Left colon (tissue), 2 donors: Measurements from ENCODE around the gene EXOC4. TPM values are rescaled to one million over a fixed set of nuclear protein-coding genes. Genes with fewer than 3 reads are reported as not detected.
"Not testable (repeated sequence)": the region's sequence is repeated elsewhere in the genome, so short reads cannot be mapped to it uniquely, and the experiment has no call there.

ENCODE experiments used
- ATAC-seq: fragments of 200-7000 bp; cut with Tn5 transposase; one replicate; pipeline ENCODE4 v1.9.1; 2020; ENCODE audit warnings: mild to moderate bottlenecking, moderate library complexity
- DNase-seq, 2 donors: peaks; one replicate each; pipeline ENCODE4 v3.0.0-alpha.2; 2020
- intact Hi-C, 2 donors: fragments of 100-400 bp; cut with DNase I in 1 of 2; cut with micrococcal nuclease in 1 of 2; formaldehyde crosslinking; loops; one replicate each; pipeline versions ENCODE4 v1.11.2 to v1.14.0; 2022; cut with DNase I, micrococcal nuclease
- total RNA-seq, 2 donors: library from RNA; stranded (reverse); fragmentation: NEBNext Ultra II Directional; extraction: Animal tissue kit (Norgen Biotek cat#: 25700); gene quantifications; one replicate each; pipeline ENCODE4 v1.2.1, GENCODE V29; 2021
- donor health status: DM: no; HTN: no; CAD: no.
- donor health status: DM: yes; HTN: yes; CAD: no.

Gene EXOC4
- total RNA-seq, 2 donors from 2014 or later: 78.8 to 85.4 TPM

DNA sequence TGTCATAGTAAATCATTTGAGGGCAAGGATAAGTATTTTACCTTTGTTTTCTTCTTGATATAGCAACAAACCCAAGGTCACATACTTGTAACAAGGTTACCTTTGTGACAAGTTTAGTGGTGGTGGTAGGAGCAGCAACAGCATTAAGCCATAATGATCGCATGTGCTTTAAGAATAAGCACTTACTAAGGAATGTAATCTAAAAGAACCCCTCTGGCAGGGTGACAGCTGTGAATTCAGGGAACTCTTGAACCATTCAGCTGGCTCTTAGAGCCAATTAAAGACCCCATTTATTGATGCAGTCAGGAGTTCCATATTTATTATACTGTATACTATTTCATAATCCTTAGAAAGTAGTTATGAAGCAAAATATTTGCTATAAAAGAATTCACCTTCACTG lies 370.8 kb downstream of the EXOC4 start:
- intact Hi-C loops: no loop called here
- no peak for ATAC-seq
- DNase-seq: no peak

DNA sequence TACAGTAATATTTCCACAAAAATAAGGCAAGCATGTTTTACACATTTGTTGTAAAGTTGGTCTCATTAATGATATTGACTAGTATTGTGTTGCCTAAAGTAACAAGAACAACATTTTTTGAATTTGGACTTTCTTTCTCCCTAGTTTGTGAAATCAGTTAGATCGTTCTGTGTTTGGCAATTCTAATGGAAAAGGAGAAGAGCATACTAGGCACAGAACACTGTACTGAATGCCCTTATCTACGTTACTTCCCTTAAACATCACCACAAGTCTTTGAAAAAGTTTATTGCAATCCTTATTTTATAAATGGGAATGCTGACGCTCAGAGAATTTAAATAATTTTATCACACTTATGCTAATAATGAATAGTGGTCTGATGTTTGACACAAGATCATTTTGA lies 372.2 kb downstream of the EXOC4 start:
- intact Hi-C loops: no loop called here
- ATAC-seq (no peak), DNase-seq (no peak)

GRCh38 chr7:133629701-133630100 lies 376.8 kb downstream of the EXOC4 start:
- no peak for ATAC-seq
- no peak for DNase-seq
- intact Hi-C loops: no loop called here

- no peak for DNase-seq
- intact Hi-C loops: no loop called here
- no peak for ATAC-seq
Measured at GRCh38 chr7:133633055-133633454, 380.2 kb downstream of the EXOC4 start.

GRCh38 chr7:133635541-133635940 lies 382.7 kb downstream of the EXOC4 start:
- intact Hi-C loops: no loop called here
- ATAC-seq (no peak), DNase-seq (no peak)

DNA sequence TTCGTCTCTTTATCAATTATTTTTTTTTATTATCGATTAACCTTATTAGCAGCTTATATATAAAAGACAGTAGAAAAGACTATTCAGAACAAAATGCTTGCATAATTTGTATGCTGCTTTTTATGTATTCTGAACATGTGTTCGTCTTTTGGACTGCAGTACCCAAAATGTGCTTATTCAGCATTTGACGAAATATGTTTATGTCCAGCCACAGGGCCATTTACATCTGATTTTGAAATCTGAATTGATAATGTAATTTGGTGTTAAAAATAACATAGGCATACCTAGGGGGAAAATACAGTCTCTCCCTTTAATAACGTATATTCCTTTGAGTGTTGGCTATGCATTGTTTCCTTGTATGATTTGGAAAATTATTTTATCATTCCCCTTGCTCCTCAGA lies 386.0 kb downstream of the EXOC4 start:
- DNase-seq (no peak), ATAC-seq (no peak)
- intact Hi-C loops: no loop called here

DNA sequence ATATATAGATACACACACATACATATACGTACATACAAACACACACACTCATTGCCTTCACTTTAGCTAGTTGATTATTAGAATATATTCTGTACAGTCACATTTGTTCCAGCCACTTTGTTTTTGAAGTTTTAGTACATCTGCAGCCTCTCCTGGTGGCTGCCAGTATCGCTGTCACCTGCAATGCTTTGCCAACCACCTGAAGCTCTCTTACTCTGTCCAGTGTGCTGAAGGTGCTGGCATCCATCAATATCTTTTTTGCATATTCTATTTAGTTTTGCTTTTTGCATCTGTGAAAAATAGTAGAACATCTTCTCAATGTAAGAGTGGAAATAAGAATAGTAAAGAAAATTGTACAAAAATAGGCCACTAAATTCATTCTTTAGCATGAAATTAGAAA lies 388.6 kb downstream of the EXOC4 start:
- DNase-seq (no peak), ATAC-seq (no peak)
- intact Hi-C loops: no loop called here

- ATAC-seq (no peak), DNase-seq (no peak)
- intact Hi-C loops: no loop called here
Measured at GRCh38 chr7:133642907-133643306, 390.0 kb downstream of the EXOC4 start.

DNA sequence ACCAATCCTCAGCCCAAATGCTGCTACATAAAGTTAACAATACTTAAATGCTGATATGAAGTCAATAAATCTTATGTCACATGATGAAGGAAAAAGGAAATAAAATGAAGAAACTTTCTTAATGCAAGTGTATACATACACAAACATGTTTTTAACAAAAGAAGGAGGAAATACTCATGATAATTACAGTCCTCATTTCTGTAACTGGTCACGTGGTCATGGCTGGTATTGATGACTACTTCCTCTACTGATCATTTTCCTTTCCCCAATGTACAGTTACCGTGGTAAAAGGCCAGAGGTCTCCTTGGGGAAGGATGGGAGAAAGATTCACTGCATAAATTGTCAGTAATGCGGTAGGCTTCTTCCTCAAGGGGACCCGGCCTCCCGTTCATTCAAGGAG lies 390.8 kb downstream of the EXOC4 start:
- DNase-seq, intact Hi-C loops, ATAC-seq: not testable (repeated sequence)

GRCh38 chr7:133645884-133646391 lies 393.1 kb downstream of the EXOC4 start:
- ATAC-seq: no peak
- DNase-seq: no peak
- intact Hi-C loops: no loop called here

DNA sequence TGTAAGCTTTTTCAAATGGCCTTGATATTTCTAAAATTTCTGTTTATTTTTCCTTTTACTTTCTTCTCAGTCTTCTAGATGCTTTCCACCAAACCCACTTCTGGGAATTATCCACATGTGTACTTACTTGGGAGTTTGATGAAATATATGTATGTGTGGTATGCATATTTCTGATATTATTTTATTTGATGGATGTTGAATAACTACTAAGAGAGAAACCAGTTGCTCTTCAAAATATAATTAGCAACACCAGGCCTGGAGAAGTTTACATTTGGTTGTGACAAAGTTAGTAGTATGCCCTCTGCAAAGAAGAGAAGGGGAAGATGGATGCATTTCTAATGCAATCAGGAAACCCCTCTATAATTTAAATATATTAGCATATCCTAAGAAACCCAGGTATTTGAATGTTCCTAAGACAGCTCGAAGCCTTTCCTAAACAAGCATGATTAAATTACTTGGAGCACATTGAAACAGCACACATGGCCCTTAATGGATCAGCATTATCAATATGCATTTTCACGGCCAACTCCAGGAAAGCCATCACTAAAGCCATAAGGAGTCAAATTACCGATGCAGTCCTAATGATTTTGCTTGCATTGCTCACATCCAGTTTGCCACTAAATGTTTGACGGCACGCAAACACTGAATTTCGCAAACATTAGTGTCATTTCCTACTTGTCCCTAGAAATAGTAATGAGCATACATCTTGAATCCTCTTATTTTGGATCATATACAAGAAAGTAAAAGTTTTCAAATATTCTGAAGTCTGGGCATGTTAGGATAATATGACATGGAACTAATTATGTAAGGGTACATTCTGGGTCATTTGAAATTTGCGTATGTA lies 393.8 kb downstream of the EXOC4 start:
- intact Hi-C loops: no loop called here
- no peak for ATAC-seq
- no peak for DNase-seq

DNA sequence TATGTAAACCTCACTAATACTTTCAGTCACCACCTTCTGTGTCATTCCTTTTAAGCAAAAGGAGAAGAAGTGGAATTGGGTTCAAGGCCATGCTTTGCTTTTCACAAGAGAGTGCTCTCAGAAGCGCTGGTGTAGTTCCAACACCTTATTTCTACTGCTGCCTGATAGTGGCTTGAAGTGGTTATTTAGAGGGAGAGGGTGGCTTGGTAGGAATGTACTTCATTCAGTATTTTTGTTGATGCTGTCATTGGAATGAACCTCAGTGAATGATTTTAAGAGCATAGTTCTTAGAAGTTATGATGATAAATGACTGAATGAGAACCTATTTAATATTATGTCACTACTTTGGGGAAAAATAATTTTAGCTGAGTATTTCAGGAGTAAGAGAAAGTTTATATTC lies 396.7 kb downstream of the EXOC4 start:
- intact Hi-C loops: no loop called here
- DNase-seq: no peak
- no peak for ATAC-seq

DNA sequence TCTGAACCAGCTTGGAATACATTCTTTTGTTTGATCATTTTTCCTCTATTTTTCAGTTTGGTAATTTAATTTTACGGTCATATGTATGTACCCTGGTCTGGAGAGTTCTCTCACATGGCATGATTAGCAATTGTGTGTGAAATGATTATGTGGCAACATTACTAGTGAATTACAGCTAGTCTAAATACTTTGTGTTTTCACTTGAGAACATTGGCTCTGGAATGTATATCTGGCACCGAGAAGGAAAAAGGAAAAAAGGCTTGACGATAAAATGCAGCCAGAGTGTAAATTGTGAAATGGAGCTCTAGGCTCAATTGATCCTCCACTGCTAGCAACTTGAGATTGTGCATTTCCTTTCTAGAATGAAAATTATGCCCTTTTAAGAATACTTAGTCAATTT lies 397.2 kb downstream of the EXOC4 start:
- DNase-seq: no peak
- no peak for ATAC-seq
- intact Hi-C loops: no loop called here

GRCh38 chr7:133650487-133651300 lies 397.8 kb downstream of the EXOC4 start:
- intact Hi-C loops: no loop called here
- ATAC-seq: peak; percentile 46
- no peak for DNase-seq

DNA sequence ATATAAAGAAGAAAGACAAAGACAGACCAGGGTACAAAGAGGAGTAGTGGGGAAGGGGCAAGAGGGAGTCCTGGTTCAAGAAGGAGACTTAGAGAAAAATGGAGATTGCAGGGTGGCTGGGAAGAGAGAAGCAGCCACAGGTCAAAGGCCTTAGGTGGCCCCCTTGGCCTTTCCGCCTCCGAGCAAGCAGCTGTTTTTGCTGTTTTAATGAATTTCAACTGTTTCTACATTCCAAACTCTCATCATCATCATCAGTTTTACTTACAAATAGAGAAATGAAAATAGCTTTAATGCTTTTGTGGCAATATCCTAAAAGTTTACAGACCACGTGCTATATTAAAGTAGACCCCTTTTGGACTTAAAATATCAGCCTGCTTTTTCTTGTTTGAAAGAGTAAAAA lies 399.7 kb downstream of the EXOC4 start:
- ATAC-seq (no peak), DNase-seq (no peak)
- intact Hi-C loops: no loop called here

- ATAC-seq (peak; percentile 92), DNase-seq (no peak)
- intact Hi-C loops: no loop called here
Measured at GRCh38 chr7:133654547-133654946, 401.7 kb downstream of the EXOC4 start.

DNA sequence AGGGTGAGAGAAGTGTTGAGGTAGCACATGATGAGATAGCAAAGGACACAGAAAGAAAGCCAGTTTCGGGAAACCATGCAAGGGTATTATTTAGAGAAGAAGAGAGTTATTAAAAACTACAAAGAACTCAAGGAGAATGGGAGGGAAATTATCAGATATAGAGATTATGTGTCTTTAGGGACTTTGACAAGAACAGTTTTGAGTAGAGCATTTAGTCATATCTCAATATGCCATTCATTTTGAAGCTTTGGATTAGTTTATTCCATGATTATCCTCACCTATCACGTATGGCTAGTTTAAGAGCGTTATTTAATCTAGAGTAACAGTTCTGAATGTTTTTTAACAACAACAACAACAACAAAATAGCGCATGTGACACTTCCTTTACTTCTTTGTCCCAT lies 409.4 kb downstream of the EXOC4 start:
- intact Hi-C loops: no loop called here
- no peak for DNase-seq
- ATAC-seq: no peak

- intact Hi-C loops: no loop called here
- no peak for ATAC-seq
- no peak for DNase-seq
Measured at GRCh38 chr7:133662830-133663229, 410.0 kb downstream of the EXOC4 start.

DNA sequence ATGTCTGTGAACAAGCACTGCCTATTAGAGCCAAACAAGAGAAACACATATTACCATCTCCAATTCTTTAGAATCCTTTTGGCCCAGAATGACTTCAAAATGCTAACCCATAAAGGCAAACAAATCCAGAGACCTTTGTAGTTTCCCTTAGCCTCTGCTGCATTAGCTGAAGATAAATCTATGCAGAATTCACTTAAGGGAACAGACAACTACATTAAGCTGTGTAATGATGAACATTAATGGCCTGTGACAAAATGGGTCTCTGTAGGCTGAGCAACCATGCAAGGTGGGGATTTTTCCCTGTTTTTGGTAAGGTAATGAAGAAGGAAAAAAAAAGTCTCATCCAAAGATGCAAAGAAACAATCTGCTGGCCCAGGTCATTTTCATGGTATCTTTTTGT lies 411.6 kb downstream of the EXOC4 start:
- intact Hi-C loops: no loop called here
- no peak for ATAC-seq
- DNase-seq: no peak
